K562 (cell line): ENCODE results near the gene CBR4. TPM values are rescaled to one million over a fixed set of nuclear protein-coding genes. Genes with fewer than 3 reads are reported as not detected.

ENCODE experiments used
- CSDE1 ChIP-seq, 2 experiments: fragments of 450-650 bp; IDR thresholded peaks; 2 replicates each; pipeline ENCODE4 v1.6.1; 2016; ENCODE audit warnings: mild to moderate bottlenecking in 1 of 2
- HMG20B ChIP-seq: fragments of 250-450 bp; sonication (Bioruptor Pico); IDR thresholded peaks from 2 replicates; pipeline ENCODE4 v1.5.0; 2021; ENCODE audit warnings: mild to moderate bottlenecking
- KLF16 ChIP-seq: IDR thresholded peaks from 2 replicates; pipeline ENCODE4 v1.6.1; 2016; ENCODE audit warnings: antibody characterized with exemption
- MAZ ChIP-seq, 2 experiments: fragments of 450-650 bp in 1 of 2; sonication (generic) in 1 of 2; formaldehyde crosslinking; IDR thresholded peaks in 1 of 2; conservative IDR thresholded peaks in 1 of 2; 2 replicates each; pipeline versions ENCODE4 v1.4.0 to v1.5.0; 2020; ENCODE audit warnings: mild to moderate bottlenecking in 1 of 2, missing genetic modification reagents in 1 of 2
- MEF2A ChIP-seq: IDR thresholded peaks from 2 replicates; pipeline ENCODE4 v1.6.1; 2011; ENCODE audit warnings: low read depth, mild to moderate bottlenecking, low read length, moderate library complexity; ENCODE audit not compliant: control insufficient read depth
- NCOA1 ChIP-seq: fragments of 450-650 bp; IDR thresholded peaks from 2 replicates; pipeline ENCODE4 v1.6.1; 2016; ENCODE audit warnings: low read depth
- PHB ChIP-seq: fragments of 250-450 bp; sonication (Bioruptor Pico); IDR thresholded peaks from 2 replicates; pipeline ENCODE4 v1.5.0; 2021
- RCOR1 ChIP-seq, 2 experiments: IDR thresholded peaks; 2 replicates each; pipeline ENCODE4 v1.6.1; 2012; ENCODE audit warnings: low read depth in 2 of 2, low read length in 2 of 2, borderline replicate concordance in 1 of 2, improper control_type of control experiment in 1 of 2
- SMAD4 ChIP-seq: fragments of 250-450 bp; sonication (Bioruptor Pico); conservative IDR thresholded peaks from 2 replicates; pipeline ENCODE4 v1.8.0; 2021; ENCODE audit warnings: inconsistent platforms, mild to moderate bottlenecking, moderate library complexity
- TAF1 ChIP-seq: IDR thresholded peaks from 2 replicates; pipeline ENCODE4 v1.6.1; 2011; ENCODE audit warnings: mild to moderate bottlenecking, low read length, moderate library complexity; ENCODE audit not compliant: insufficient read depth, control insufficient read depth, severe bottlenecking; ENCODE audit errors: extremely low read depth
- ZNF699 ChIP-seq: fragments of 250-450 bp; sonication (Bioruptor Pico); IDR thresholded peaks from 2 replicates; pipeline ENCODE4 v1.8.0; 2021; ENCODE audit warnings: mild to moderate bottlenecking, moderate library complexity; ENCODE audit not compliant: insufficient replicate concordance
- ZSCAN32 ChIP-seq: fragments of 450-650 bp; formaldehyde crosslinking; IDR thresholded peaks from 2 replicates; pipeline ENCODE4 v1.4.0; 2020; ENCODE audit warnings: mild to moderate bottlenecking, moderate library complexity
- polyA plus RNA-seq, 8 experiments: library from polyadenylated mRNA; depleted of rRNA in 4 of 8; stranded (reverse) in 5 of 8; unstranded in 3 of 8; fragments of >200 nt; fragmentation: Nextera tagmentation in 2 of 8; fragmentation: Illumina TruSeq in 1 of 8; extraction: Ambion mirVana in 2 of 8; extraction: Trizol in 1 of 8; gene quantifications; 2 replicates each; pipeline versions ENCODE4 v1.2.1 to v1.2.3, GENCODE V29; 2011 to 2014; ENCODE audit warnings: inconsistent platforms in 1 of 8, missing spikeins in 1 of 8
- total RNA-seq, 7 experiments: library from RNA; depleted of rRNA in 6 of 7; stranded (reverse); fragments of >200 nt in 6 of 7; fragmentation: Illumina TruSeq in 2 of 7; extraction: Trizol in 2 of 7; gene quantifications; 2 replicates each; pipeline versions ENCODE4 v1.2.1 to v1.2.3, GENCODE V29; 2011 to 2021; ENCODE audit warnings: low replicate concordance in 1 of 7
- TF ChIP-seq, protein P1 (sequence below), 2 experiments: fragments of 450-650 bp; IDR thresholded peaks; 2 replicates each; pipeline ENCODE4 v1.6.1; 2018; ENCODE audit warnings: mild to moderate bottlenecking in 2 of 2, low read depth in 1 of 2; ENCODE audit not compliant: partially characterized antibody in 2 of 2
- TF ChIP-seq, protein P2 (sequence below): sonication (generic); formaldehyde crosslinking; IDR thresholded peaks from 2 replicates; pipeline ENCODE4 v1.8.0; 2022; ENCODE audit warnings: missing genetic modification reagents, mild to moderate bottlenecking, borderline replicate concordance
- TF ChIP-seq, protein P3 (sequence below): fragments of 250-450 bp; sonication (Bioruptor Pico); IDR thresholded peaks from 2 replicates; pipeline ENCODE4 v1.5.0; 2021
- TF ChIP-seq, protein P4 (sequence below): sonication (generic); formaldehyde crosslinking; IDR thresholded peaks from 2 replicates; pipeline ENCODE4 v1.8.0; 2022; ENCODE audit warnings: mild to moderate bottlenecking, missing genetic modification reagents

Gene CBR4
- total and polyA plus RNA-seq, 9 of the 15 experiments (the other 6 are each of a cell fraction or from before 2014, with no cell fraction given), result 12.1 to 26.4 (median 18.6) TPM

DNA sequence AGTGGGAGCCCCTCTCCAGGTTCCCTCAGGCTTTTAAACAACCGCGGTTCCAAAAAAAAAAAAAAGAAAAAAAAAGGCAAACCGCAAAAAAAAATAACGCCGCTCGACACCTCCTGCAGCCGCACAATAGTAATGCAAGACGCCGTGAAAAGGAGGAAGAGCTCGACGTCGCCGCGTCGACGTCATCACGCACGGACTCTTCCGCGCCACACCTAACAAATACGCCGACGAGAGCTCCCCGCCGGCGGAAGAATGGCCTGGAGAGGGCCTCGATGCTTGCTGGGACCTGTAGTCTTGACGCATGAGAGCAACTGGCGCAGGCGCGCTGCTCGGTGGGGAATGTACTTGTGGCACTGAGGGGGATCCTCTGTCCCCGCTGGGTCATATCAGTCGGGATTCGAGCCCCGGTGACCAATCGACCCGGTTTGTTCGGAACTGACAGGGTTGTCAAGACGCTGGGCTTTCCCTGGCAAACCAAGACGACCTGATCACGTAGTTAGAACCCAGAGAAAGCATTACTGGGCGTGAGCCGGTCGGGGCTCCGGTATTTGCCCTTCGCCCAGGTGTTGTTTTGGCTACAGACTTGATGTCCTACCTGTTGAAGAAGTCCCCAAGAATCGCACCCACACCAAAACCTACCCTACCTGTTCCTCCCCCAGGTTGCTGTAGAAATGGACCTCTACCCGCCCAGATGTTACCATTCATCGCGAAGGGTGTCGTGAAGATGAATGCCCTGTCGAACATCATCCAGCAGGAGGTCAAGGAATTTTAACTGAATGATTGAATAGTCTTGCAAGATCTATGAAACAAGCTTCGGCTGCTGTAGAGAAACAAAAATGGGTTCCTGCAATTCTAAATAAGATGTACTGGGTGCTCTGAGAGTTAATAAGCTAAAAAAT, at the start of gene CBR4 (continued):
- TF ChIP-seq, protein P1, sequence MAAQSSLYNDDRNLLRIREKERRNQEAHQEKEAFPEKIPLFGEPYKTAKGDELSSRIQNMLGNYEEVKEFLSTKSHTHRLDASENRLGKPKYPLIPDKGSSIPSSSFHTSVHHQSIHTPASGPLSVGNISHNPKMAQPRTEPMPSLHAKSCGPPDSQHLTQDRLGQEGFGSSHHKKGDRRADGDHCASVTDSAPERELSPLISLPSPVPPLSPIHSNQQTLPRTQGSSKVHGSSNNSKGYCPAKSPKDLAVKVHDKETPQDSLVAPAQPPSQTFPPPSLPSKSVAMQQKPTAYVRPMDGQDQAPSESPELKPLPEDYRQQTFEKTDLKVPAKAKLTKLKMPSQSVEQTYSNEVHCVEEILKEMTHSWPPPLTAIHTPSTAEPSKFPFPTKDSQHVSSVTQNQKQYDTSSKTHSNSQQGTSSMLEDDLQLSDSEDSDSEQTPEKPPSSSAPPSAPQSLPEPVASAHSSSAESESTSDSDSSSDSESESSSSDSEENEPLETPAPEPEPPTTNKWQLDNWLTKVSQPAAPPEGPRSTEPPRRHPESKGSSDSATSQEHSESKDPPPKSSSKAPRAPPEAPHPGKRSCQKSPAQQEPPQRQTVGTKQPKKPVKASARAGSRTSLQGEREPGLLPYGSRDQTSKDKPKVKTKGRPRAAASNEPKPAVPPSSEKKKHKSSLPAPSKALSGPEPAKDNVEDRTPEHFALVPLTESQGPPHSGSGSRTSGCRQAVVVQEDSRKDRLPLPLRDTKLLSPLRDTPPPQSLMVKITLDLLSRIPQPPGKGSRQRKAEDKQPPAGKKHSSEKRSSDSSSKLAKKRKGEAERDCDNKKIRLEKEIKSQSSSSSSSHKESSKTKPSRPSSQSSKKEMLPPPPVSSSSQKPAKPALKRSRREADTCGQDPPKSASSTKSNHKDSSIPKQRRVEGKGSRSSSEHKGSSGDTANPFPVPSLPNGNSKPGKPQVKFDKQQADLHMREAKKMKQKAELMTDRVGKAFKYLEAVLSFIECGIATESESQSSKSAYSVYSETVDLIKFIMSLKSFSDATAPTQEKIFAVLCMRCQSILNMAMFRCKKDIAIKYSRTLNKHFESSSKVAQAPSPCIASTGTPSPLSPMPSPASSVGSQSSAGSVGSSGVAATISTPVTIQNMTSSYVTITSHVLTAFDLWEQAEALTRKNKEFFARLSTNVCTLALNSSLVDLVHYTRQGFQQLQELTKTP (IDR thresholded peaks at IDR 0.05; ENCODE audit: low read depth in 1 of 2, partially characterized antibody in 2 of 2), result no peak
- TF ChIP-seq KLF16 (no peak), SMAD4 (CRISPR knock-in tag) (0 out of 2 replicates have a peak, but pooled peaks have one; percentile 2), ZNF699 (CRISPR knock-in tag) (no peak), ZSCAN32 (CRISPR knock-in tag) (no peak), PHB (CRISPR knock-in tag) (0 out of 2 replicates have a peak, but pooled peaks have one; percentile 45), NCOA1 (no peak), TAF1 (peak; percentile 40), MAZ (CRISPR knock-in tag; conservative IDR thresholded peaks at IDR 0.05 in 1 of 2, IDR thresholded peaks at IDR 0.05 in 1 of 2) (peak in 1 of 2 experiments; percentile 10; a peak in 1 of 4 replicates), MEF2A (no peak), CSDE1 (IDR thresholded peaks at IDR 0.05) (no peak), RCOR1 (IDR thresholded peaks at IDR 0.05; ENCODE audit: borderline replicate concordance in 1 of 2, low read depth in 2 of 2, low read length in 2 of 2) (no peak), HMG20B (CRISPR knock-in tag) (no peak)
- TF ChIP-seq, protein P2, sequence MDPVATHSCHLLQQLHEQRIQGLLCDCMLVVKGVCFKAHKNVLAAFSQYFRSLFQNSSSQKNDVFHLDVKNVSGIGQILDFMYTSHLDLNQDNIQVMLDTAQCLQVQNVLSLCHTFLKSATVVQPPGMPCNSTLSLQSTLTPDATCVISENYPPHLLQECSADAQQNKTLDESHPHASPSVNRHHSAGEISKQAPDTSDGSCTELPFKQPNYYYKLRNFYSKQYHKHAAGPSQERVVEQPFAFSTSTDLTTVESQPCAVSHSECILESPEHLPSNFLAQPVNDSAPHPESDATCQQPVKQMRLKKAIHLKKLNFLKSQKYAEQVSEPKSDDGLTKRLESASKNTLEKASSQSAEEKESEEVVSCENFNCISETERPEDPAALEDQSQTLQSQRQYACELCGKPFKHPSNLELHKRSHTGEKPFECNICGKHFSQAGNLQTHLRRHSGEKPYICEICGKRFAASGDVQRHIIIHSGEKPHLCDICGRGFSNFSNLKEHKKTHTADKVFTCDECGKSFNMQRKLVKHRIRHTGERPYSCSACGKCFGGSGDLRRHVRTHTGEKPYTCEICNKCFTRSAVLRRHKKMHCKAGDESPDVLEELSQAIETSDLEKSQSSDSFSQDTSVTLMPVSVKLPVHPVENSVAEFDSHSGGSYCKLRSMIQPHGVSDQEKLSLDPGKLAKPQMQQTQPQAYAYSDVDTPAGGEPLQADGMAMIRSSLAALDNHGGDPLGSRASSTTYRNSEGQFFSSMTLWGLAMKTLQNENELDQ (CRISPR knock-in tag), result no peak
- TF ChIP-seq, protein P3, sequence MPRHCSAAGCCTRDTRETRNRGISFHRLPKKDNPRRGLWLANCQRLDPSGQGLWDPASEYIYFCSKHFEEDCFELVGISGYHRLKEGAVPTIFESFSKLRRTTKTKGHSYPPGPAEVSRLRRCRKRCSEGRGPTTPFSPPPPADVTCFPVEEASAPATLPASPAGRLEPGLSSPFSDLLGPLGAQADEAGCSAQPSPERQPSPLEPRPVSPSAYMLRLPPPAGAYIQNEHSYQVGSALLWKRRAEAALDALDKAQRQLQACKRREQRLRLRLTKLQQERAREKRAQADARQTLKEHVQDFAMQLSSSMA (CRISPR knock-in tag), result no peak
- TF ChIP-seq, protein P4, sequence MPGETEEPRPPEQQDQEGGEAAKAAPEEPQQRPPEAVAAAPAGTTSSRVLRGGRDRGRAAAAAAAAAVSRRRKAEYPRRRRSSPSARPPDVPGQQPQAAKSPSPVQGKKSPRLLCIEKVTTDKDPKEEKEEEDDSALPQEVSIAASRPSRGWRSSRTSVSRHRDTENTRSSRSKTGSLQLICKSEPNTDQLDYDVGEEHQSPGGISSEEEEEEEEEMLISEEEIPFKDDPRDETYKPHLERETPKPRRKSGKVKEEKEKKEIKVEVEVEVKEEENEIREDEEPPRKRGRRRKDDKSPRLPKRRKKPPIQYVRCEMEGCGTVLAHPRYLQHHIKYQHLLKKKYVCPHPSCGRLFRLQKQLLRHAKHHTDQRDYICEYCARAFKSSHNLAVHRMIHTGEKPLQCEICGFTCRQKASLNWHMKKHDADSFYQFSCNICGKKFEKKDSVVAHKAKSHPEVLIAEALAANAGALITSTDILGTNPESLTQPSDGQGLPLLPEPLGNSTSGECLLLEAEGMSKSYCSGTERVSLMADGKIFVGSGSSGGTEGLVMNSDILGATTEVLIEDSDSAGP (CRISPR knock-in tag), result no peak
